ENCODE measurements around the gene TRIM36.

TRIM36 gene

DNA sequence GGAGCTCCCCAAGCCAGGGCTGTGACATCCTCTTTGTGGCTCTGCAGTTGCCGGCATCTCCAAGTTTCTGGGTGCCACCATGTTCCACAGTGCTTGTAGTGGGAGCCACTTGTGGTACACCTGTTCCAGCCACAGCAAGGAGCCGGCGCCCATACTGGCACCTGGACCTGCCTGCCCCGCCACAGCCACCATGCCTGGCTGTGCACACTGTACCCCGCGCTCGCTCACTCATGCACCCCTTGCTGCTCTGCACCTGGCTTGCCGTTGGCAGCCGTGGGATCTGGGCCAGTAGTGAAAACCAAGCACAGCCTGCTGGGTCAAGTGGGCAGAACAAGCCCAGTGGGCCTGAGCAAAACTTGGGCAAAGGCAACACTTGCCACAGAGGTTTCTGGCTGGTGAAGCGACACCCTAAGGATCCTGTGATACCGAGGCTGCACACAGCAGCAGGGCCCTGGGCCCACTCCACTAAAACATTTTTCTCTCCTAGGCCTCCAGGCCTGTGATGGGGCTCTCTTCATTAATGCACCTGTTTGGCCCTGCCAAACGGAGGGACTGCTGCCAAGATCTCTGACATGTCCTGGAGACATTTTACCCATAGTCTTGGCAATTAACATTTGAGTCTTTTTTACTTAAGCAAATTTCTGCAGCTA is 2.8 kb downstream of the TRIM36 start:
- FAIRE-seq, result no peak

DNA sequence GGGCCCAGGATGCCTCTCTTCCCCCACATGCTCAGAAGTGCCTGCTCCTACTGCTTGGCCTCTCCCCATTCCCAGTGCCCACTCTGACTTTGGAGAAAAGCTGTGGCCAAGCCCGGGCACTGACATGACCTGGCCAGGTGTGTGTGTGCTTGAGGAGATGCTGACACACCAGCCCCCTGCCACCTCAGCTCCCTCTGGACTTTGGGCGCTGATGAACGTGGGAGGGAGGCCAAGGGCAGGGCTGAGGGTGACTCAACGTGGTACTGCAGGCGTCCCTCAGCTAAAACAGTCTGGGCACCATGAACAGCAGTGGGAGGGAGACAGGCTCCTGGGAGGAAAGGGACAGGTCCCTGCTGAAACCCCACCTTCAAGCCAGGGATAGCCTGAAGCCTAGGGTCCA is 3.9 kb downstream of the TRIM36 start:
- FAIRE-seq, result no peak

DNA sequence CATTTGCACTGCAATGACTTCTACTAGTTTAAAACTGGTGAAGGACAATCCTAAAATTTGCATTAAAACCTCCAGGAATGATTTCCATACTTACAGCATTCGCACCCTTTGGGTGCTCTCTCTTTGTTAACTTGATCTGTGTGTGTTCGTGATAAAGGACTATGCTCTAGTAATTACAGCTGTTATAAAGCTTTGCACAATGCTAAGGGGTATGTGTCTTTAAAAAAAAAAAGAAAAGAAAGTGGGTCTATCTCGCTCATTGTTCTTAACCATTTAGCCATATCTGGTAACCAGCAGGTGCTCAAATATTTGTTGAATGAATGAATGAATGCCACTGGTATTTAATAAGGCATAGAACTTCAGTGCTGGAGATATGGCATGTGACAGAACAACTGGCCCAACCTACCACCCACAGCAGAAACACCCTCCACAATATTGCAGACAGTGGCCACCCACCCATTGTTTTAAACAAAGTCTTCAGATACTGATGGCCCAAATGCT is 8.7 kb downstream of the TRIM36 start:
- no peak for FAIRE-seq

DNA sequence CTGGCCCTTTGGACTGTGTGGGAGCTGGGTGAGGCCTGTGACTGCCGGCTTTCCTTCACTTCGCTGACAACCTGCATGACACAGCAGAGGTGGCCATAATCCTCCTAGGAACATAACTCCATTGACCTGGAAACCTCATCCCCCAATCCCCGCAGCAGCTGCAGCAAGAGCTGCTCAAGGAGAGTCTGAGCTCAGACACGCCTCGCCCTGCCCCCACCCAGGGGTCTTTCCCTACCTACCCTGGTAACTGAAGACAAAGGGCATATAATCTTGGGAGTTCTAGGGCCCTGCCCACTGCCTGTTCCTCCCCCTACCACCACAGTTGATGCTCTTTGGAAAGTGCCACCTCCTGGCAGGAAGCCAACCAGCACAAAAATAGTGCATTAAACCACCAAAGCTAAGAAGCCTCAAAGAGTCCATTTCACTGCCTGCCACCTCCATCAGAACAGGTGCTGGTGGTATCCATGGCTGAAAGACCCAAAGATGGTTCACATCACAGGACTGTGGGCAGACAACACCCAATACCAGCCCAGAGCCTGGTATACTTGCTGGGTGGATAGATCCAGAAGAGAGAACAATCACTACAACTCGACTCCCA is 18.4 kb downstream of the TRIM36 start:
- no peak for FAIRE-seq

DNA sequence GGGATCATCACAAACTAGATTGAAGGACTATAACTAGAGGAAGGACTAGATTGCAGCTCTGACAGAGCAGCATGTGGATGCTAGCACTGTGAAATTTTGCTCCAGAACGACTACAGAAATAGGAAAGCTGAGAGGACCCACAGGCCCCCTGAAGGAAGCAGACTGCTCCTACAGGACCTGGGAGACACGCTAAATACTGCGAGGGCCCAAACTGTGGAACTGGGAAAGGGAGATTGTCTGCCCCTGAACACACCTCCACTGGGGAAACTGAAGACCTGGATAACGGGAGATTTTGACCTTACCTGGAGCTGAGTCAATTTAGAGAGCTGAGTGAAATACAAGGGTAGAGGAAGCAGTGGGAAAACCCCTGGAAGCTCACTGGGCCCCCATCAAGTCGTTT is 19.2 kb downstream of the TRIM36 start:
- FAIRE-seq, result no peak

DNA sequence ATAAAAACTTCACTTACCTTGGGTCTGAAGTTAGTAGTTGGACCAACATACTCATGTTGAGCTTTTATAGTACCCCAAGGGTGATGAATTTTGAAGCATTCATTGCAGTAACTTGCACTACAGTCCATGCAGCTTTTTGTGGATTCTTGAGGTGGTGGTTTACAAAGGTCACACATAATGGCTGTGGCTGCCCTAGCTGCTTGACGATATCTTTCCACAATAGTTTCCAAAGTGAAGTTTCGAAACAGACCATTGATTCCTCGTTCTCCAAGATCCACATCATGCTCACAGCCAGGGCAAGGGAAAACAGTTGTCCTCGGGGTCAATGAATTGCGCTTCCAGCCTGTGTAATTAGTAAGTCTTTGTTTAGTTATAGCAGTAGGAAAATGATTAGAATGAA is 22.7 kb downstream of the TRIM36 start:
- no peak for FAIRE-seq

DNA sequence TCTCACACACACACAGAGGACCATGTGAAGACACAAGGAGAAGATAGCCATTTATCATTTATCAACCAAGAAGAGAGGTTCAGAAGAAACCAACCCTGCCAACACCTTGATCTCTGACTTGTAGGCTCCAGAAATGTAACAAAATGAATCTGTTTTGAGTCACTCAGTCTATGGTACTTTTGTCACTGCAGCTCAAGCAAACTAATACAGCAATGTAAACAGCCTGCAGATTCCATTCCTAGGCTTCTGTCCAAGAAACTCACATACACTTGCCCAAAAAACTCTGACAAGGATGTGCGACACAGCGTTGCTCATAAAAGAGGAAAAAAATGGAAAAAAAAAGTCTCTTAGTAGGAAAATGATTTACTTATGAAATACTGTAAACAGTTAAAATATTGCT is 33.4 kb downstream of the TRIM36 start:
- no peak for FAIRE-seq

DNA sequence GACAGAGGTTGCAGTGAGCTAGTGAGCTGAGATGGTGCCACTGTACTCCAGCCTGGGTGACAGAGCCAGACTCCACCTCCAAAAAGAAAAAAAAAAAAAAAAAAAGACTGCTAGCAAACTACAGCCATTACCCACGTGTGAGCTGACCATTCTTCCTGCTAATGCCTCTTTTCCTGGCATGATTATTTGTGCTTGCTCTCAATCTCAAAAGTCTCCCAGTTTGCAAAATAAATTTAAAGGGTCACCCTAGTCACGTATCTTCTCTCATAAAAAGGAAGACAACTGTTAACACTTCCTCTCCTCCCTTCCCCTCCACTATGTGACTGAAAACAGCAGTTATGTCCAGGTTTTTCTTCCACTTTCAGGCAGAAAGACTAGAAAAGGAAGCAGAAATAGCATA is 37.2 kb downstream of the TRIM36 start:
- no peak for FAIRE-seq

DNA sequence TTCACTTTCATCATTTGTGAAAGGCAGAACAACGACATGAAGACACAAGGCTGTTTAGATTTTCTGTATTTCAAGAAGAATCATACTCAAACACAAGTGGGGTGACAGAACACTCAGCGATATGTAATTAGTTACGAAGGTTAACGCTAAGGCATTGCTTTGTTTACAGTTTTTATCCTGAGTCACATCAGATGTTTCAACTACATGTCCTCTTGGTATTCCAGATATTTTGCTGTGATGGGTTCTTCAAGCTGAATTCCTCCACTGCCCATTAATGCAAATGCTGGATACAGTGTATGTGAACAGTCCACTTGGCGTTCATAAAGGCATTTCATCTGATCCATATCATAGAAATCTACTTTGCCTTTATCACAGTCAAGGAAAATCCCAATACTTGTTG is 43.4 kb downstream of the TRIM36 start:
- no peak for FAIRE-seq

DNA sequence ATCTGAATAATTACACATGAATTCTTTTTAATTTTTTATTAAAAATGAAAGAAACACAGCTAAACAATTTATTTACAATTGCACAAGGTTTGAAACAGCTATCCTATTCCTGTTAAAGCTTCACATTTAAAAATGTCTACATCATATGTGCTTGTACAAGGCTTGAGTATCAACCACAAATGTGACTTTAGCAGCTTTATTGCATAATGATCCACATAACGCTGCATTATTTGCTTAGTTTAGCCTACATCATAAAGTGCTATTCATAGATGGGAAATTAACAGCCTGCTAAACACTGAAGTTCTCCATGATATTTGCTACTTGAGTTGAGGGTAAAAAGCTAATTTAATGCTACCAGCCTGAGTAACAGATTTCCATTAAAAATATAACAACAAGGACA is 45.0 kb downstream of the TRIM36 start:
- no peak for FAIRE-seq

DNA sequence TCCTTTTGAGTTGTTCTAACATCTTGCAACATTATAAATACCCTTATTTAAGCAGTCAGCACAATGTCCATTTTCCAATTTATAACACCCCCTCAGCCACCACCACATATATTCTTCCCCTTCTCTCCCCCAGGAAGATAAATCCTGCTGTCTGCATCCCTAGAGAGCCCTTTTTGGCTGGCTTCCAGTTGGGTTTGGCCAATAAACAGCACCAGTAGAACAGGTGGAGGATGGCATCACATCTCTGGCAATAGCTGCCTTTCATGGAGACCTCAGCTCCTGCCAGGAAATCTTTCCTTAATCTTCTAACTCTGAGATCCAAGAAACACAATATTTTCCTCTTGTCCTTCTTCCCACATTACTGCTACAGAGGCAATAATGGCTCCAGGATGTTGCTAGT is 53.7 kb downstream of the TRIM36 start:
- no peak for FAIRE-seq

DNA sequence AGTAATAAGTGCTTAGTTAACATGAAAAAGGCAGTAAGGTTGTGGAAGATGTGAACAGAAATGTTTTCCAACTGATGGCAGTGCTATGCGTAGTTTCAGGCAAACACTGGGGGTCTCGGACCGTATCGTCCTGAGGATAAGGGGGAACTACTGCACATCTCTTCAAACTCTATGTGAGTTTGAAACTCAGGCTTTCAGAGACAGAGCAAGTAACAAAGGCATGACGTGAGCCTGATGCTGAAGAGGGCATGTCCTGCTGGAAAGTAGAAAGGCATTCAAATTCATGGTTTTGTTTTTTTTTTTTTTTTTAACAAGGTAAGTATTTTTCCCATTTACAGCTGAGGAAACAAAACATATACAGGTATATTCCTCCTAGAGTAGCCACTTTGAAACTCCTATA is 59.9 kb downstream of the TRIM36 start:
- FAIRE-seq, result no peak

DNA sequence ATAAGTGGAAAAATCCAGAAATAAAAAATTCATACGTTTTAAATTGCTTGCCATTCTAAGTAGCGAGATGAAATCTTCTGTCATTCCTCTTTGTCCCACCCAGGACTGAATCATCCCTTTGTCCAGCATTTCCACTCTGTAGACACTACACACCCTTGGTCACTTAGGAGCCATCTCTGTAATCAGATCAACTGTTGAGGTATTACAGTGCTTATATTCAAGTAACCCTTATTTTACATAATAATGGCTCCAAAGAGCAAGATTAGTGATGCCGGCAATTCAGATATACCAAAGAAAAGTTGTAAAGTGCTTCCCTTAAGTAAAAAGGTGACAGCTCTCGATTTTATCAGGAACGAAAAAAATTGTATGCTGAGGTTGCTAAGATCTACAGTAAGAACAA is 60.4 kb downstream of the TRIM36 start:
- FAIRE-seq, result no peak

DNA sequence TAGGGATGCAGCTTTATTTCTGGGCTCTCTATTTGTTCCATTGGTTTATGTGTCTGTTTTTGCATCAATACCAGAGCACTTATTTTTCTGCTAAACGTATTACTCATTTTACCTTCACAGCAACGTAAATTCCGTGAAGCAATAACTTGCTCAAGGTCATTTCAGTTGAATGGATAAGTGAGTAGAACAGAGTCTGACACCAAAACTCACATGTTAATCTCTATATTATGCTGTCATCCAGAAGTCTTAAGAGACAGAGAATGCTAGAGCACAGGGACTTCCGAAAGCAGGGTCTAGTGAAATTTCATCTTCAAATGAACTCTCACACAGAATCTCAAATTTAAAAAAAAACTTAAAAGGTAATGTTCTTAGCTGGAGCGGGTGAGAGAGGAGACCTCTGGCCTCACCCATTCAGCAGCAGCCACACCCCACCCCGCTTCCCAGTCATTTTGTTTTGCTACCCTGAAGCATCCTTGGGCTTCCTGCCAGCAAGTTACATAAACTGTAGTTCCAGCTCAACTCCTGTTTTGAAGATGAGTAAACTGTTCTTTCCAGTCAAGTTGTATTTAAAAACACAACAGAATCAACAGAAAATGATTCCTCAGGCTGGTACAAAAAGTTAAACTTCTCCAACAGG is 69.3 kb downstream of the TRIM36 start:
- no peak for FAIRE-seq

DNA sequence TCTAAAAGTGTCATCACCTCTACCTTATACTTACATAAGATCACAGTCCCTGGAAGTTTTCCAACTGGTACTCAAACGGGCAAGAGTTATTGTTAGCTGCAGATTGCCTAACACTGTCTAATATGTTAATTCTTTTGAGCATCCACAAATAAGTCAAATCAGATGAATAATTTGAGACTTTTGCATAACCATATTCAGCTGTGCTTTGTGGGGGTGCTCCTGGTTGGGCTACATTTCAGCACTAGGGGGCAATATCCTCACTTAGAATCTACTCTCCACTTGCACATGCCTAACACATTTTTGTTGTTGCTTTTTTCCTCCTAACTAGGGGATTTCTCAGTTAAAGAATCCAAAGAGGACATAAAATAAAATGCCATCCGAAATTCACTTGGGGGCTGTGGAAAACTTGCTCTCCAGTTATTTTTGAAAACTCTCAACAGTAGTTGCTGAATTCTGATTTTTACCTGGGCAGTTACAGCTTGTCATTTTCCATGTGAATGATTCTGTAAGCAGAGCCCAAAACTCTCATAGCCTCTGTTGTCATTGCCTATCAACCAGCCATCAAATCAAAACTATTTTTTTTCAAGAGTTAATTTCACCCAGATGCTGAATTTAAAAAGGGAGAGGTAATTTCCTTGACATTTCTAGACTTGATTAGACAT is 71.5 kb downstream of the TRIM36 start:
- no peak for FAIRE-seq

DNA sequence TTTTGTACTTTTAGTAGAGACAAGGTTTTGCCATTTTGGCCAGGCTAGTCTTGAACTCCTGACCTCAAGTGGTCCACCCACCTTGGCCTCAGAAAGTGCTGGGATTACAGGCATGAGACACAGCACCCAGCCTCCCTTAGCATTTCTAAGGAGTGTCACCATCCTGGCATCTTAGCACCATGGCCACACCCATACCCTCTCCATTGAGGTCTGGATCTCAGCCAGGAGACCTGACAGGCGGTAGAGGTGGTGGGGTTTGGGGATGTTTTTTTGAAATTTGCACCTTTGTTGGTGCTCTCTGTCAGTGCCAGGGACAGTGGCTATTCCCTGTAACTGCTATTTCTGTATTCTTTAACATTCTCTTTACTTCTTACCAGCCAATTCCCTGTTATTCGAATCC is 72.5 kb downstream of the TRIM36 start:
- FAIRE-seq, result no peak

DNA sequence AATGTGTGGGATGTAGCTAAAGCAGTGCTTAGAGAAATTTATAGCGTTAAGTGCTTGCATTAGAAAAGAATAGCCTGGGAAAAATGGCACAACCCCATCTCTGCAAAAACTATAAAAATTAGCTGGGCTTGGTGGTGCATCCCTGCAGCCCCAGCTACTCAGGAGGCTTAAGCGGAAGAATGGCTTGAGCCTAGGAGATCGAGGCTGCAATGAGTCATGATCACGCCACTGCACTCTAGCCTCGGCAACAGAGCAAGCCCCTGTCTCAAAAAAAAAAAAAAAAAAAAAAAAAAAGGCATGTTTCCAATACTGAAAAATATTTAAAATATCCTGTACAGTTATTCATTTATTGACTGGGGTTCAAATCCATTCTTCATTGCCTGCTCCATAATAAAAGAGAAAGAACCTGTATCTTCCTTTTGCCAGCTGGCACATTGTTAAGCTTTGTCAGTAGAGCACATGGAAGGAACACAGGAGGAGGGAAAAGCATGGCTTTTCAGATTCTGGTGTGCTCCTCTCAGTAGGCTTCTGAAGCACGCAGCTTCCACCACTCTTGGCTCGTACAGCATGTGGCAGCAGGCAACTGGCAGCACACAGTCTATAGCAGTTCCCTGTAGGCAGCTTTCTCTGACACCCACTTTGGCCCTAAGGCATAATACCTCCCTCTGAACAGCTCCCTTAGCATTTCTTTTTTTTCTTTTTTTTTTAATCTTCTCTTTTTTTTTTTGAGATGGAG is 73.5 kb downstream of the TRIM36 start:
- FAIRE-seq, result no peak

DNA sequence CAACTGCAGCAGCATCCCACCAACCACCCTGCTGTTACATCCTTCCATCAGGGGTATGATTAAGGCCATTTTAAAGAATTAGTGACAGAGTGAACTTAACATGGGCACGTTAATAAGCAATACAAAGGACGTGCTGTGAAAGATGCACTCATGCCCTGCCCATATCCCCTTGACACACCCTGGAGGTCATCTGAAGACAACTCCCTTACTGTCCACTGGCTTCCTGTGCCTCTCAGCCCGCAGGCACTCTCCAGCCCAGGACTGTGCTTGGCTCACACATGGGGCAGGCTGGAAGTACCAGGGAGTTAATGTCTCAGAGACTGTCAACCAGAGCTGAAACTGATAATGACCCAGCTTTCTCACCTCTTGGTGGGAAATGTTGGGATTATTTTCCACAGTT is 81.8 kb downstream of the TRIM36 start:
- no peak for FAIRE-seq

DNA sequence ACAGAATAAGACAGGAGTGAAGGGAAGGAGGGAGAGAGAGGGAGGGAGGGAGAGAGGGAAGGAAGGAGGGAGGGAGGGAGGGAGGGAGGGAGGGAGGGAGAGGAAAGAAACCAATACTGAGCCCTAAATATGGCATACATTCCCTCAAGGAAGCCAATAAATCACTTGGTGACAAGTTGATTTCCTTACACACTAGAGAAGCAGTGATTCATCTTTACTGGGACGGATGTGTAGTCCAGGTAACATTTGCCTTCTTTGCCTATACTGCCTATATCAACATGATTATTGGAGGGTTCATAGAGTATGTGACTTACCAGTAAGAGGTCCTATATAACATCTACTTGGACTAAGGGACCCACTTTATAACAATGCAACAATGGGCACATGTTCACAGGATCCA is 83.2 kb downstream of the TRIM36 start:
- no peak for FAIRE-seq

DNA sequence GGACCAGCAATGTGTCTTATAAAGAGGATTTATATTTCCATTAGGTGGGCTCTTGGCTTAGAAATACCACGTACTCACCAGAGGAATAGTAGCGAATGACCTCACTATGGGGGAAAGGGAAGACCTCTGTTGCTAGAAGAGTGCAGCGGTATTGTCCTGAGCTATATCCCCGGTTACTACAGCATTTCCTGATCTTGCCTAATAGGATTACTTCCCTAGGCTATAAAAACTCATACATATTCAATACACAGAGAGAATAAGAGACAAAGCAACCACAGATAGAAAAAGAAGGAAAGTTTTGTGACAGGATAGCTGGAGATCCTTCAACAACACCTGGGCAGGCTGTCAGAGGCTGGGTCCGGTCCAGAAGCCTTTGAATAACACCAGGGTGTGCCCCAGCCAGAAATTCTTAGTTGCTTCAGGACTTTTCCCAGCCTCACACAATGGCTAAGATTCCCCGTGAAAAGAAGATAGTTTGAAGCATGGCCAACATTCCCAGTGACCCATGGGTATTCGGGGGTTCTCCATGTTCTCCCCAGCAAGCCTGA is 85.4 kb downstream of the TRIM36 start:
- FAIRE-seq, result no peak

DNA sequence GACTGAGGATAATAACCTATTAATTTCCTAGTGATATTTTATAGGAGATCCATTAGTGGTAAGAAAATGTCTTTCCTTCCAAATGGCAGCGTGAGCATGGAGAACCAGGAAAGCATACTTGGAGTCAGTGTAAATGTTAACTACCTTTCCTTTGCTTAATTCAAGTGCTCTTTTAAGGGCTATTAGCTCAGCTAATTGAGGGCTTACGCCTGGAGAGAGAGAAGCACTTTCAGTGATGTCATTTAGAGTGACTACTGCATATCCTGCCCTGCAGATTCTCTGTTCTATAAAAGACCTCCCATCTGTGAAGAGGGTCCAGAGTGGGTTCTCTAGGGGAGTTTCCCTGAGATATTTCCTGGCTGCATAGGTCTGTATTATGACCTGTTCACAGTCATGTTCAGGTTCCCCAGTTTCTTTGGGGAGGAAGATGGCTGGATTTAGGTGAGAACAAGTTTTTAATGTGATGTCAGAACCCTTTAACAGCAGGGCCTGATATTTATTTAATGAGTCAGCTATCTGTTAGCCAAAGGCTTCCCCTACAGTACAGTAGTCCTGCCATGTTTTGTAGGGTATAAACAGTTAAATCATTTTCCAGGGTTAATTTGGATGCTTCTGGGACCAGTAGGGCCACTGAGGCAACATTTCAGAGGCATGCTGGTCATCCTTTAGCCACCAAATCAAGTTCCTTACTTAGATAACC is 89.6 kb downstream of the TRIM36 start:
- no peak for FAIRE-seq
